Loucy (cell line): ENCODE results near the gene BCAN.
A peak's percentile ranks its signal among the peaks of the same experiment; 100 is the strongest.

Experiments used
- H2AFZ ChIP-seq: fragments of 200-600 bp; sonication (generic); 2 replicates; pipeline ENCODE4 v1.6.0; 2016; ENCODE audit warnings: antibody characterized with exemption, mild to moderate bottlenecking, low read length, moderate library complexity
- H3F3A ChIP-seq: fragments of 200-600 bp; 2 replicates; pipeline ENCODE4 v1.6.0; 2016; ENCODE audit warnings: antibody characterized with exemption, low read depth, mild to moderate bottlenecking
- H3K27me3 ChIP-seq: fragments of 200-600 bp; sonication (generic); 2 replicates; pipeline ENCODE4 v1.6.1; 2014; ENCODE audit warnings: low read length, mild to moderate bottlenecking; ENCODE audit not compliant: insufficient read depth, poor library complexity, severe bottlenecking
- H3K36me3 ChIP-seq: fragments of 200-600 bp; sonication (generic); 2 replicates; pipeline ENCODE4 v1.6.1; 2016; ENCODE audit warnings: low read length; ENCODE audit not compliant: insufficient read depth
- H3K4me1 ChIP-seq: fragments of 200-600 bp; sonication (generic); 2 replicates; pipeline ENCODE4 v1.5.1; 2014; ENCODE audit warnings: low read length, mild to moderate bottlenecking; ENCODE audit not compliant: insufficient read depth, poor library complexity, severe bottlenecking
- H3K4me2 ChIP-seq: fragments of 200-600 bp; sonication (generic); 2 replicates; pipeline ENCODE4 v1.6.0; 2014; ENCODE audit warnings: antibody characterized with exemption, low read length, low read depth, mild to moderate bottlenecking; ENCODE audit not compliant: poor library complexity, severe bottlenecking
- H3K4me3 ChIP-seq: fragments of 200-600 bp; sonication (generic); 2 replicates; pipeline ENCODE4 v1.5.1; 2014; ENCODE audit warnings: low read length, mild to moderate bottlenecking, mixed read lengths; ENCODE audit not compliant: poor library complexity, severe bottlenecking
- H3K79me2 ChIP-seq: fragments of 200-600 bp; sonication (generic); 2 replicates; pipeline ENCODE4 v1.6.1; 2014; ENCODE audit warnings: low read length; ENCODE audit not compliant: insufficient read depth
- H3K9ac ChIP-seq: fragments of 200-600 bp; sonication (generic); 2 replicates; pipeline ENCODE4 v1.6.0; 2014; ENCODE audit warnings: mild to moderate bottlenecking, low read depth, low read length, moderate library complexity; ENCODE audit not compliant: poor library complexity, severe bottlenecking
- H3K9me2 ChIP-seq: fragments of 200-600 bp; sonication (generic); replicated peaks from 2 replicates; pipeline ENCODE4 v1.6.1; 2016; ENCODE audit warnings: low read depth, low read length, mixed read lengths
- H3K9me3 ChIP-seq: fragments of 200-600 bp; sonication (generic); 2 replicates; pipeline ENCODE4 v1.6.1; 2014; ENCODE audit warnings: mild to moderate bottlenecking, antibody characterized with exemption, low read length, low read depth; ENCODE audit not compliant: insufficient read depth
- H4K20me1 ChIP-seq: fragments of 200-600 bp; sonication (generic); 2 replicates; pipeline ENCODE4 v1.6.0; 2014; ENCODE audit warnings: antibody characterized with exemption, low read length, mild to moderate bottlenecking; ENCODE audit not compliant: insufficient read depth, poor library complexity, severe bottlenecking
- EZH2phosphoT487 ChIP-seq: fragments of 200-600 bp; IDR thresholded peaks from 2 replicates; pipeline ENCODE4 v1.6.1; 2018; ENCODE audit warnings: antibody characterized with exemption, mild to moderate bottlenecking, moderate library complexity, borderline replicate concordance
- TF ChIP-seq, protein P1 (sequence below): fragments of 200-600 bp; sonication (generic); conservative IDR thresholded peaks from 2 replicates; pipeline ENCODE4 v1.5.1; 2014; ENCODE audit warnings: mild to moderate bottlenecking, antibody characterized with exemption, low read length

BCAN gene

DNA sequence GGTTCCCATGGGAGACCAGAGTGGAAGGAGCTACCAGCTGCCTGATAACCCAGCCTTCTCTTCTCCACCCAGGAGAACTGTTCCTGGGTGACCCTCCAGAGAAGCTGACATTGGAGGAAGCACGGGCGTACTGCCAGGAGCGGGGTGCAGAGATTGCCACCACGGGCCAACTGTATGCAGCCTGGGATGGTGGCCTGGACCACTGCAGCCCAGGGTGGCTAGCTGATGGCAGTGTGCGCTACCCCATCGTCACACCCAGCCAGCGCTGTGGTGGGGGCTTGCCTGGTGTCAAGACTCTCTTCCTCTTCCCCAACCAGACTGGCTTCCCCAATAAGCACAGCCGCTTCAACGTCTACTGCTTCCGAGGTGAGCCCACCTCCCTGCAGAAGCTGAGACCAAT lies 6.6 kb downstream of the BCAN start:
- no peak overlapping the region for H3K9ac ChIP-seq
- TF ChIP-seq EZH2phosphoT487: no peak
- TF ChIP-seq, protein P1, sequence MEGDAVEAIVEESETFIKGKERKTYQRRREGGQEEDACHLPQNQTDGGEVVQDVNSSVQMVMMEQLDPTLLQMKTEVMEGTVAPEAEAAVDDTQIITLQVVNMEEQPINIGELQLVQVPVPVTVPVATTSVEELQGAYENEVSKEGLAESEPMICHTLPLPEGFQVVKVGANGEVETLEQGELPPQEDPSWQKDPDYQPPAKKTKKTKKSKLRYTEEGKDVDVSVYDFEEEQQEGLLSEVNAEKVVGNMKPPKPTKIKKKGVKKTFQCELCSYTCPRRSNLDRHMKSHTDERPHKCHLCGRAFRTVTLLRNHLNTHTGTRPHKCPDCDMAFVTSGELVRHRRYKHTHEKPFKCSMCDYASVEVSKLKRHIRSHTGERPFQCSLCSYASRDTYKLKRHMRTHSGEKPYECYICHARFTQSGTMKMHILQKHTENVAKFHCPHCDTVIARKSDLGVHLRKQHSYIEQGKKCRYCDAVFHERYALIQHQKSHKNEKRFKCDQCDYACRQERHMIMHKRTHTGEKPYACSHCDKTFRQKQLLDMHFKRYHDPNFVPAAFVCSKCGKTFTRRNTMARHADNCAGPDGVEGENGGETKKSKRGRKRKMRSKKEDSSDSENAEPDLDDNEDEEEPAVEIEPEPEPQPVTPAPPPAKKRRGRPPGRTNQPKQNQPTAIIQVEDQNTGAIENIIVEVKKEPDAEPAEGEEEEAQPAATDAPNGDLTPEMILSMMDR: no peak
- no peaks in the 10 kb centered on the region for H3K9me3 ChIP-seq

DNA sequence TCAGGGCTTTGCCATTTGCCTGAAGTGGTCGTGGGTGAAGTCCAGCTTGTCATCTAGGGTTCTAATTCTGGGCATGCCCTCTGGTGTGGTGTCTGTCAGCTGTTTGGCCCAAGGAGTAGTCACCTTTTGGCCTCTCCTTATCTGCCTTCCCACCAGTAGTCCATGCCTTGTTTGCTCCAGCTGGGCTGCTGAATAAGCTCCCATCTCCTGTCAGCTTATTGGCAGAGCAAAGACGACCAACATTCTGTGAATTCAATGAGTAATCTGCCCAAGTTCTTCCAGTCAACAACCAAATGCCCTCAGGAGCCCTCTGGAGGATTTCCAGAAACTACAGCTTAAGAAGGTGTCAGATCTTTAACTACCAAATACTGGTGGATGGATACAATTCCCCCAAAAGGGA lies 7.0 kb downstream of the BCAN start:
- Histone ChIP-seq H2AFZ (no peak overlapping the region), H3K79me2 (no peaks in the 10 kb centered on the region), H3K4me1 (peaks cover 6% of the 10 kb centered on the region), H3F3A (no peaks in the 10 kb centered on the region), H3K4me3 (no peak overlapping the region), H3K9ac (no peak overlapping the region), H3K4me2 (no peak overlapping the region), H3K36me3 (no peaks in the 10 kb centered on the region), H4K20me1 (no peaks in the 10 kb centered on the region), H3K9me3 (no peaks in the 10 kb centered on the region), H3K27me3 (no peaks in the 10 kb centered on the region), H3K9me2 (no peaks in the 10 kb centered on the region)
- TF ChIP-seq, protein P1: 0 out of 2 replicates have a peak, but pooled peaks have one; percentile 12
- TF ChIP-seq EZH2phosphoT487: no peak

More for the DNA sequence above, 6.6 kb downstream of the BCAN start:
- no peaks in the 10 kb centered on the region for H3K9me2 ChIP-seq
- H3K4me3 ChIP-seq: no peak overlapping the region
- H3F3A ChIP-seq: no peaks in the 10 kb centered on the region
- H3K4me2 ChIP-seq: no peak overlapping the region
- H4K20me1 ChIP-seq: no peaks in the 10 kb centered on the region
- no peak overlapping the region for H2AFZ ChIP-seq
- H3K79me2 ChIP-seq: no peaks in the 10 kb centered on the region
- no peaks in the 10 kb centered on the region for H3K36me3 ChIP-seq
- H3K4me1 ChIP-seq: peaks cover 11% of the 10 kb centered on the region
- no peaks in the 10 kb centered on the region for H3K27me3 ChIP-seq

DNA sequence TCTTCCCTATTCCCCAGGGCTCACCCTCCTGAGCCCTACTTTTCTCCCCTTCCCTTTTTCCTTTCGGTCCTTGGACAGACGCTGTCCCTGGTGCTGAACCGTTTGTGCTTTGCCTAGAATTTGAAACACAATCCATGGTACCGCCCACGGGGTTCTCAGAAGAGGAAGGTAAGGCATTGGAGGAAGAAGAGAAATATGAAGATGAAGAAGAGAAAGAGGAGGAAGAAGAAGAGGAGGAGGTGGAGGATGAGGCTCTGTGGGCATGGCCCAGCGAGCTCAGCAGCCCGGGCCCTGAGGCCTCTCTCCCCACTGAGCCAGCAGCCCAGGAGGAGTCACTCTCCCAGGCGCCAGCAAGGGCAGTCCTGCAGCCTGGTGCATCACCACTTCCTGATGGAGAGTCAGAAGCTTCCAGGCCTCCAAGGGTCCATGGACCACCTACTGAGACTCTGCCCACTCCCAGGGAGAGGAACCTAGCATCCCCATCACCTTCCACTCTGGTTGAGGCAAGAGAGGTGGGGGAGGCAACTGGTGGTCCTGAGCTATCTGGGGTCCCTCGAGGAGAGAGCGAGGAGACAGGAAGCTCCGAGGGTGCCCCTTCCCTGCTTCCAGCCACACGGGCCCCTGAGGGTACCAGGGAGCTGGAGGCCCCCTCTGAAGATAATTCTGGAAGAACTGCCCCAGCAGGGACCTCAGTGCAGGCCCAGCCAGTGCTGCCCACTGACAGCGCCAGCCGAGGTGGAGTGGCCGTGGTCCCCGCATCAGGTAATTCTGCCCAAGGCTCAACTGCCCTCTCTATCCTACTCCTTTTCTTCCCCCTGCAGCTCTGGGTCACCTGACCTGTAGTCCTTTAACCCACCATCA lies 10.4 kb downstream of the BCAN start:
- no peaks in the 10 kb centered on the region for H3K27me3 ChIP-seq
- no peaks in the 10 kb centered on the region for H3K9me2 ChIP-seq
- H3F3A ChIP-seq: no peaks in the 10 kb centered on the region
- H3K4me2 ChIP-seq: no peak overlapping the region
- H3K9ac ChIP-seq: no peak overlapping the region
- H3K9me3 ChIP-seq: no peaks in the 10 kb centered on the region
- no peaks in the 10 kb centered on the region for H3K4me1 ChIP-seq
- no peaks in the 10 kb centered on the region for H3K79me2 ChIP-seq
- H4K20me1 ChIP-seq: no peaks in the 10 kb centered on the region
- TF ChIP-seq, protein P1: no peak
- no peak for TF ChIP-seq EZH2phosphoT487
- H3K4me3 ChIP-seq: no peak overlapping the region
- no peak overlapping the region for H2AFZ ChIP-seq
- H3K36me3 ChIP-seq: no peaks in the 10 kb centered on the region
